Breast epithelium (tissue), 4 donors: ENCODE measurements around the gene KRTAP5-9. TPM values are rescaled to one million over a fixed set of nuclear protein-coding genes. Genes with fewer than 3 reads are reported as not detected.
"Not testable (repeated sequence)": the region's sequence is repeated elsewhere in the genome, so short reads cannot be mapped to it uniquely, and the experiment has no call there.

ENCODE experiments used
- DNase-seq, 2 donors: peaks; one replicate each; pipeline ENCODE4 v3.0.0-alpha.2; 2019; ENCODE audit warnings: low spot score in 2 of 2
- H3K27ac ChIP-seq, 2 donors: fragments of 200-600 bp; sonication (generic) in 1 of 2; one replicate each; pipeline ENCODE4 v1.5.1; 2016 to 2019; ENCODE audit warnings: mild to moderate bottlenecking in 1 of 2
- H3K27me3 ChIP-seq, 2 donors: fragments of 200-600 bp; sonication (generic) in 1 of 2; one replicate each; pipeline versions ENCODE4 v1.5.1 to v1.6.0; 2017 to 2019; ENCODE audit warnings: control low read depth in 1 of 2, mild to moderate bottlenecking in 1 of 2
- H3K36me3 ChIP-seq: fragments of 200-600 bp; one replicate; pipeline ENCODE4 v1.5.1; 2019
- H3K4me1 ChIP-seq, 2 donors: fragments of 200-600 bp; sonication (generic); one replicate each; pipeline ENCODE4 v1.5.1; 2016 to 2019; ENCODE audit warnings: control low read depth in 1 of 2
- H3K4me3 ChIP-seq, 3 donors: fragments of 200-600 bp; sonication (generic); 1 replicate in 2 of 3; 2 replicates in 1 of 3; pipeline ENCODE4 v1.5.1; 2016 to 2019; ENCODE audit warnings: mild to moderate bottlenecking in 3 of 3, moderate library complexity in 2 of 3
- H3K9me3 ChIP-seq, 2 donors: fragments of 200-600 bp; sonication (generic) in 1 of 2; one replicate each; pipeline ENCODE4 v1.5.1; 2016 to 2019; ENCODE audit warnings: control low read depth in 1 of 2
- POLR2A ChIP-seq: fragments of 450-650 bp; IDR thresholded peaks from one replicate; pipeline ENCODE4 v1.6.1; 2016; ENCODE audit warnings: antibody characterized with exemption, mild to moderate bottlenecking, moderate library complexity
- POLR2AphosphoS5 ChIP-seq, 3 donors: sonication (generic); formaldehyde crosslinking; IDR thresholded peaks; one replicate each; pipeline ENCODE4 v1.6.1; 2017; ENCODE audit warnings: antibody characterized with exemption in 3 of 3
- intact Hi-C: fragments of 100-400 bp; cut with DNase I; formaldehyde crosslinking; loops from one replicate; pipeline ENCODE4 v1.15.1; 2023; ENCODE audit warnings: low total_unique reads
- total RNA-seq, 3 donors: library from RNA; depleted of rRNA; stranded (reverse); fragments of >200 nt; gene quantifications; one replicate each; pipeline ENCODE4 v1.1.0, GENCODE V29; 2016
- TF ChIP-seq, protein P1 (sequence below), 3 donors: fragments of 450-650 bp; IDR thresholded peaks; one replicate each; pipeline ENCODE4 v1.5.1; 2016 to 2017; ENCODE audit warnings: antibody characterized with exemption in 3 of 3, mild to moderate bottlenecking in 3 of 3, moderate library complexity in 3 of 3

KRTAP5-9 gene
- total RNA-seq, 3 donors from 2014 or later, result 0.32 TPM; not detected in 2

DNA sequence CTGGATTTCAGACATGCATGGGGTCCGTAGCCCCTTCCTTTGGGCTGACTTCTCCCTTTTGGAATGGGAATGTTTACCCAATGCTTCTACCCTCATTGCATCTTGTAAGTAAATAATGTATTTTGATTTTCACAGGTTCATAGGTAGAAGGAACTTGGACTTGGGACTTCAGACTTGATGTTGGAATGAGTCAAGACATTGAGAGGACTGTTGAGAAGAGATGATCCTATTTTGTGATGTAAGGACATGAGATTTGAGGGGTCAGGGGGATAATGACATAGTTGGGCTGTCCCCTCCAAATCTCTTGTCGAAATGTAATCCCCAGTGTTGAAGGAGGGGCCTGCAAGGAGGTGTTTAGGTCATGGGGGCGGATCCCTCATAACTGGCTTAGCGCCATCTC, 16.2 kb downstream of the KRTAP5-9 start:
- no peaks in the 10 kb centered on the region for H3K9me3 ChIP-seq
- TF ChIP-seq POLR2AphosphoS5 (IDR thresholded peaks at IDR 0.05) (no peak), POLR2A (no peak)
- TF ChIP-seq, protein P1, sequence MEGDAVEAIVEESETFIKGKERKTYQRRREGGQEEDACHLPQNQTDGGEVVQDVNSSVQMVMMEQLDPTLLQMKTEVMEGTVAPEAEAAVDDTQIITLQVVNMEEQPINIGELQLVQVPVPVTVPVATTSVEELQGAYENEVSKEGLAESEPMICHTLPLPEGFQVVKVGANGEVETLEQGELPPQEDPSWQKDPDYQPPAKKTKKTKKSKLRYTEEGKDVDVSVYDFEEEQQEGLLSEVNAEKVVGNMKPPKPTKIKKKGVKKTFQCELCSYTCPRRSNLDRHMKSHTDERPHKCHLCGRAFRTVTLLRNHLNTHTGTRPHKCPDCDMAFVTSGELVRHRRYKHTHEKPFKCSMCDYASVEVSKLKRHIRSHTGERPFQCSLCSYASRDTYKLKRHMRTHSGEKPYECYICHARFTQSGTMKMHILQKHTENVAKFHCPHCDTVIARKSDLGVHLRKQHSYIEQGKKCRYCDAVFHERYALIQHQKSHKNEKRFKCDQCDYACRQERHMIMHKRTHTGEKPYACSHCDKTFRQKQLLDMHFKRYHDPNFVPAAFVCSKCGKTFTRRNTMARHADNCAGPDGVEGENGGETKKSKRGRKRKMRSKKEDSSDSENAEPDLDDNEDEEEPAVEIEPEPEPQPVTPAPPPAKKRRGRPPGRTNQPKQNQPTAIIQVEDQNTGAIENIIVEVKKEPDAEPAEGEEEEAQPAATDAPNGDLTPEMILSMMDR (IDR thresholded peaks at IDR 0.05), result no peak
- H3K27ac ChIP-seq, result no peak overlapping the region
- H3K4me3 ChIP-seq, result no peak overlapping the region
- H3K27me3 ChIP-seq, result no peaks in the 10 kb centered on the region
- no peaks in the 10 kb centered on the region for H3K4me1 ChIP-seq
- DNase-seq, result no peak
- intact Hi-C loops, result no loop called here
- H3K36me3 ChIP-seq, result no peaks in the 10 kb centered on the region

DNA sequence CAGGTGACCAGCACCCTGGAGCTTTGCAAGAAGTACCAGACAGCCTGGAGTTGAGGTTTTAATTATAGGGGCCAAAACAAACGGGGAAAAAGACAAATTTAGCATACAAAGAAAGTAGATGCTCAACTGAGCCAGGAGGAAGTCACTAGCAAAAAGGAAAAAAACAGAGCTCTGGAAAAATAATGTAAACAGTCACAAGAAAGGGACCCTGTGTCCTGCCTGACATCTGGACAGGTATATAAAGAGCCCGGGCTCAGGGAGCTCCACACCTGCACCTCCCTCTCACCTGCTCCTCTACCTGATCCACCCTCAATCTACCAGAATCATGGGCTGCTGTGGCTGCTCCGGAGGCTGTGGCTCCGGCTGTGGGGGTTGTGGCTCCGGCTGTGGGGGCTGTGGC, 17.0 kb downstream of the KRTAP5-9 start, which contains the start of gene KRTAP5-10:
Gene KRTAP5-10, plus strand, starts transcription at position 301 of the 400 bp plus-strand sequence. Its CDS starts 25 bp downstream, at position 326.
- no peak within 1 kb of the TSS for H3K27ac ChIP-seq
- no peaks in the 10 kb centered on the region for H3K27me3 ChIP-seq
- H3K9me3 ChIP-seq, result no peaks in the 10 kb centered on the region
- no peaks in the 10 kb centered on the region for H3K4me1 ChIP-seq
- TF ChIP-seq, protein P1 (IDR thresholded peaks at IDR 0.05), result no peak
- TF ChIP-seq POLR2A (no peak), POLR2AphosphoS5 (IDR thresholded peaks at IDR 0.05) (no peak)
- intact Hi-C loops, result no loop called here
- no peak within 1 kb of the TSS for H3K4me3 ChIP-seq
- no peak for DNase-seq
- no peaks in the 10 kb centered on the region for H3K36me3 ChIP-seq

DNA sequence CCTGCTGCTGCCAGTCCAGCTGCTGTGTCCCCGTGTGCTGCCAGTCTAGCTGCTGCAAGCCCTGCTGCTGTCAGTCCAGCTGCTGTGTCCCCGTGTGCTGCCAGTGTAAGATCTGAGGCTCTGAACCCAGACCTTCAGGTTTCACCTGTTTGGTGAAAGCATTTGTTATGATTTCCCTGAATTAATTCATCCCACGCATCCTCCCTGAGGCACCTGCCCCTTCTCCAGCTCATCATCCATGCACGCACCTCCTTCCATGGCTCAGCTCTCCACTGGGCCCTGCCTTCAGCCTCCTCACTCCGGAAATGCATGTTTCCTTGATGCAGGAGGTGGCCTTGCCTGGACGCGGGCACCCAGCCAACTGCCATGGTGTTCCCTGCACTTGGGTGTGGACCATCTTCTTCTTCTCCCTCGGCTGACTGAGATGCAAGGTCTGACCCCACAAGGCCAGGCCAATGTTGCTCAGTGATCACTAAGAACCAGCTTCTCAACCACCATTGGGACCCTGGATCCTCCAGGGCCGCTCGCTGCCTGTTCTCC, 17.9 kb downstream of the KRTAP5-9 start:
- Histone ChIP-seq H3K36me3 (no peaks in the 10 kb centered on the region), H3K4me1 (no peaks in the 10 kb centered on the region), H3K27ac (no peak overlapping the region), H3K27me3 (no peaks in the 10 kb centered on the region), H3K9me3 (no peaks in the 10 kb centered on the region), H3K4me3 (no peak overlapping the region)
- TF ChIP-seq, protein P1 (IDR thresholded peaks at IDR 0.05), result no peak
- TF ChIP-seq POLR2AphosphoS5 (IDR thresholded peaks at IDR 0.05) (no peak), POLR2A (no peak)
- no peak for DNase-seq
- intact Hi-C loops, result no loop called here

DNA sequence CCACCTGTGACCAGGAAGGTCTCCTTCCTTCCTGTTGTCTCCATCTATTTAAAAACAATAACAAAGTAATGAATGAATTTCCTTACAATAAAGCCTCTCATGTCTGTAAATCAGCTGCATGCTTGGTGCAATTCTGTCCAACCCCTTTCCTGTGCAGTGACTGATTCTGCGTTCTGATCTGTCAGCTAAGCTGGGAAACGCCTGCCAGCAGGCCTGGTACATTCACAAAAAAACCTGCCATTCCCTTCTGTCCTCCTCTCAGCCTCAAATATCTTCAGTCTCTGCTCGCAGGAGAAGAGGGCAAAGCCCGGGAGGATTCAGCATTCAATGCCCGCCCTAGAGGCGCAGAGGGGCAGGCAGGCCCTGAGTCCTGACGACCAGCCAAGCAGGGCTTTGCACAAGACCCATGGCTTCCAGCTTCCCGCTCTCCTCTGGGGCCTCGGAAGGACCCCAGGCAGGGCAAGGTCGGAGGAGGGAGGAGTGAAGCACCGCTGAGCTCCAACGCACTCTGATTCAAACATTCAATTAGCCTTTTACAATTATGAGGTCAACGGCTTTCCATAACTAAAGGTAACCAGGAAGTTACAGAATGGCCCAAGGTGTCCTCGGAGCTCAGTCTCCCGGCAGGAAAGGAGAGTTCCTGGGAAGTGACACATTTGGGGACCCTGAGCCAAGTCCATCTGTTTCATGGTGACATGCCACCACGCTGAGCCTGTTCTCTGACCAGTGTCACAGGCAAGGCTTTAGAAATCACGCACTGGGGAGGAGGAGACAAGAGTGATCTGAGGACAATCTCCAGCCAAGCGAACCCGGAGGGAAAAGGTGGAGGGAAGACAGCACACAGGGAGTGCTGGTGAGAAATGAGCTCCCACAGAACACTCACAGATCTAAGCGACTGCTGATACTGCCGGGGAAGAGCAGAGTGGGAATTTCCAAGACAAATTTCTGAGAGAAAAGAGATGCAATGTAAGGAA, 18.7 kb downstream of the KRTAP5-9 start:
- H3K36me3 ChIP-seq, DNase-seq, H3K9me3 ChIP-seq, H3K27ac ChIP-seq, H3K4me1 ChIP-seq, intact Hi-C loops, H3K27me3 ChIP-seq, H3K4me3 ChIP-seq: not testable (repeated sequence)

DNA sequence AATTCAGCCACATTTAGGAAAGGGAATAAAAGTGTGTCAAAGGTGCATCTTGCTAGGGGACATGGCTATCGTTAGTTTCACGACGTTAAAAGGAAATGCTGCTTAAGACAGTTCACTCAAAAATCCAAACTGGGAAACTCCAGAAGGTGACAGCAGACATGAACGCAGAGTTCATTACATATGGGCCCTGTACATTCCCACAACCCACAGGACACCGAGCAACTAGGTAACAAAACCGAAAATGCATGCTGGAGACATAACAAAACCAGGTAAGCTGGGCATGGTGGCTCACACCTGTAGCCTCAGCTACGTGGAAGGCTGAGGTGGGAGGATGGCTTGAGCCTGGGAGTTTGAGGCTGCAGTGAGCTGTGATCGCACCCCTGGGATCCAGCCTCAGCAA, 19.4 kb downstream of the KRTAP5-9 start:
- H3K36me3 ChIP-seq, H3K27me3 ChIP-seq, intact Hi-C loops, H3K4me3 ChIP-seq, H3K27ac ChIP-seq, H3K4me1 ChIP-seq, H3K9me3 ChIP-seq, DNase-seq: not testable (repeated sequence)

DNA sequence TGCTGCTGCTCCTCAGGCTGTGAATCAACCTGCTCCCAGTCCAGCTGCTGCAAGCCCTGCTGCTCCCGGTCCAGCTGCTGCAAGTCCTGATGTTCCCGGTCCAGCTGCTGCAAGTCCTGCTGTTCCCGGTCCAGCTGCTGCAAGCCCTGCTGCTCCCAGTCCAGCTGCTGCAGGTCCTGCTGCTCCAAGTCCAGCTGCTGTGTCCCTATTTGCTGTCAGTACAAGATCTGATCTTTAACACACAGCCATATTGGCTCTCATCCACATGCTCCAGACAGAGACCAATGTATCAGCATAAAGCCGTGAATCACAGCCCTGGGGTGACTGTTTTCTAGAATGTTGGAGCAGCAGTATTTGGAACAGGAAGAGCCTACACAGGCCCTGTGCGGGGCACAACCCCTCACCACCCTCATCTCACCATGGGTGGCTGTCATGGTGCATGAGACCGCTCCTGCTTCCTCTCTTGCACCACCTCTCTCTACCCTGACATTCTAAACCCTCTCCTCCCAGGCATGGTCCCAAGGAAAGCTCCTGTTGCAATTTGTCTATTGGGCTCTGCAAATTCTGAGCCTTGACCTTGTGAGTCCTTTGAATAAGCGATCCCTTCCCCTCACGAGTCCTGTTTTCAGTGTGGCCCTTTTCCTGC, 20.6 kb downstream of the KRTAP5-9 start:
- H3K27ac ChIP-seq, result no peak overlapping the region
- TF ChIP-seq, protein P1 (IDR thresholded peaks at IDR 0.05), result no peak
- TF ChIP-seq POLR2A, result no peak
- no peak for TF ChIP-seq POLR2AphosphoS5 (IDR thresholded peaks at IDR 0.05)
- no peaks in the 10 kb centered on the region for H3K36me3 ChIP-seq
- intact Hi-C loops, result no loop called here
- H3K27me3 ChIP-seq, result no peaks in the 10 kb centered on the region
- H3K9me3 ChIP-seq, result no peaks in the 10 kb centered on the region
- no peaks in the 10 kb centered on the region for H3K4me1 ChIP-seq
- no peak overlapping the region for H3K4me3 ChIP-seq
- no peak for DNase-seq

DNA sequence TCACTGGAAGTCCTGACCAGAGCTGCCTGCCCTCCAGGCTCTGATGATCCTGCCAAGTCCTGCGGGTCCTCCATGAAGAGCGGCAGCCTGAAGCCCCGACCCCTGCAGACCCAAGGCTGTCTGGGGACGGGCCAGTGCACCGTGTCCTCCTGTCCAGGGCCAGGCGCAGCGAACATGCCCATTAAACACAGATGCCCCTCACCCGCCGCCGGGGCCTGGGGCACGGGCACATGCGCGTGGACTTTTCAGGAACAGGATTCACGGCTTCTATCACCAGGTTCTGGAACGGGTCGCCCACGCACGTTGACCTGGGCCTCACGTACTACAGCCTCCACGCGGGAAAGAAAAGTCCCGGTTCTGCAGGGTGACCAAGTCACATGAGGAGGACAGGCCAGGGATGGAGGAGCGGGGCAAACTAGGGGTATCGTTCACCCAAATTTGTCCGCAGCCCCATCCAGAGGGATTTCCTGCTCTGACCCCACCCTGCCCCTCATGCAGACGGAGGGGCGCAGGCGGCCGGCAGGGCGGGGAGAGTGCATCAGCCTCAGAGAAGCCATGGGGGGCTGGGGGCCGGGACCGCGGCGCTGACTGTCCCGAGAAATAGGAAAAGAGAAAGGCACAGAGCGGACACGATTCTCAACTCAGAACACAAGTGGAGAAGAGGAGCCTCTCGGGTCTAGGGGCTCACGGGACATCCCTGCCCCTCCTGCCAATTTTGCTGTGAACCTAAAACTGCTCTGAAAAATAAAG, 23.1 kb downstream of the KRTAP5-9 start:
- not testable (repeated sequence) for H3K36me3 ChIP-seq, H3K9me3 ChIP-seq

More for the DNA sequence above, 23.1 kb downstream of the KRTAP5-9 start:
- intact Hi-C loops, H3K4me1 ChIP-seq, H3K4me3 ChIP-seq, H3K27me3 ChIP-seq, DNase-seq, H3K27ac ChIP-seq: not testable (repeated sequence)
